Measurements from ENCODE around the gene PSMD14. TPM values are rescaled to one million over a fixed set of nuclear protein-coding genes. Genes with fewer than 3 reads are reported as not detected.

Gene PSMD14
- total RNA-seq, 1 experiment from 2014 or later: 93.7 TPM

GRCh38 chr2:161343235-161343634 lies 35.0 kb downstream of the PSMD14 start:
- intact Hi-C loops (cut with micrococcal nuclease; ENCODE audit: unreplicated experiment) (no loop called here), in situ Hi-C loops (cut with HindIII; ENCODE audit: low pct_unique_long_range_greater_than_20kb, low sequenced_read_pairs) (no loop called here)
- POLR2A ChIA-PET: interaction anchor here (0.6 kb wide), 1 partner anchor 20 kb away, joined by 4 read pairs; no protein-coding TSS in a partner anchor
- no peaks in the 10 kb centered on the region for H3K36me3 ChIP-seq (ENCODE audit: control insufficient read depth, insufficient read depth, low read length)
- TF ChIP-seq CTCF (IDR thresholded peaks at IDR 0.05) (no peak), SIN3A (IDR thresholded peaks at IDR 0.05; ENCODE audit: borderline replicate concordance, insufficient read depth, low read depth, low read length) (no peak), REST (IDR thresholded peaks at IDR 0.05; ENCODE audit: insufficient read depth in 1 of 2, low read depth in 2 of 2, low read length in 1 of 2) (no peak), POLR2AphosphoS5 (IDR thresholded peaks at IDR 0.05; ENCODE audit: low read depth, low read length) (no peak), TCF7L2 (IDR thresholded peaks at IDR 0.05; ENCODE audit: low read depth, low read length) (no peak)
- H3K4me1 ChIP-seq (ENCODE audit: control insufficient read depth, insufficient read depth, low read length): no peaks in the 10 kb centered on the region
- no peak for DNase-seq (ENCODE audit: low read depth, low spot score)
- BruUV-seq (replicated peaks): no TSS peak
- no peaks in the 10 kb centered on the region for H3K27me3 ChIP-seq (ENCODE audit: control insufficient read depth, insufficient read depth, low read length)
- ATAC-seq: no peak
- CTCF ChIA-PET: no interaction called here
- no peaks in the 10 kb centered on the region for H3K9me3 ChIP-seq (ENCODE audit: control insufficient read depth, insufficient read depth, low read depth, low read length)
- H3K27ac ChIP-seq (ENCODE audit: low read length): no peak overlapping the region
- H3K4me3 ChIP-seq (ENCODE audit: low read depth in 2 of 2, low read length in 2 of 2): no peak overlapping the region

- no TSS peak for BruUV-seq (replicated peaks)
- Histone ChIP-seq H3K27ac (ENCODE audit: low read length) (no peak overlapping the region), H3K27me3 (ENCODE audit: control insufficient read depth, insufficient read depth, low read length) (no peaks in the 10 kb centered on the region), H3K9me3 (ENCODE audit: control insufficient read depth, insufficient read depth, low read depth, low read length) (no peaks in the 10 kb centered on the region), H3K4me3 (ENCODE audit: low read depth in 2 of 2, low read length in 2 of 2) (no peak overlapping the region), H3K36me3 (ENCODE audit: control insufficient read depth, insufficient read depth, low read length) (no peaks in the 10 kb centered on the region), H3K4me1 (ENCODE audit: control insufficient read depth, insufficient read depth, low read length) (no peaks in the 10 kb centered on the region)
- intact Hi-C loops (cut with micrococcal nuclease; ENCODE audit: unreplicated experiment): no loop called here
- ATAC-seq (no peak), DNase-seq (ENCODE audit: low read depth, low spot score) (no peak)
- in situ Hi-C loops (cut with HindIII; ENCODE audit: low pct_unique_long_range_greater_than_20kb, low sequenced_read_pairs): no loop called here
- no peak for TF ChIP-seq SIN3A (IDR thresholded peaks at IDR 0.05; ENCODE audit: borderline replicate concordance, insufficient read depth, low read depth, low read length)
- no peak for TF ChIP-seq TCF7L2 (IDR thresholded peaks at IDR 0.05; ENCODE audit: low read depth, low read length)
- no peak for TF ChIP-seq POLR2AphosphoS5 (IDR thresholded peaks at IDR 0.05; ENCODE audit: low read depth, low read length)
- TF ChIP-seq REST (IDR thresholded peaks at IDR 0.05; ENCODE audit: insufficient read depth in 1 of 2, low read depth in 2 of 2, low read length in 1 of 2): no peak
- no peak for TF ChIP-seq CTCF (IDR thresholded peaks at IDR 0.05)
- ChIA-PET CTCF (no interaction called here), POLR2A (no interaction called here)
Observed at GRCh38 chr2:161344692-161345091, 36.5 kb downstream of the PSMD14 start.

Data from Panc1 (cell line).